ENCODE data around the gene ERCC6. TPM values are rescaled to one million over a fixed set of nuclear protein-coding genes. Genes with fewer than 3 reads are reported as not detected.

Gene ERCC6
- total RNA-seq (15.6 and 16.5 TPM in 2 replicates), polyA plus RNA-seq (6.9 and 7.3 TPM in 2 replicates)

DNA sequence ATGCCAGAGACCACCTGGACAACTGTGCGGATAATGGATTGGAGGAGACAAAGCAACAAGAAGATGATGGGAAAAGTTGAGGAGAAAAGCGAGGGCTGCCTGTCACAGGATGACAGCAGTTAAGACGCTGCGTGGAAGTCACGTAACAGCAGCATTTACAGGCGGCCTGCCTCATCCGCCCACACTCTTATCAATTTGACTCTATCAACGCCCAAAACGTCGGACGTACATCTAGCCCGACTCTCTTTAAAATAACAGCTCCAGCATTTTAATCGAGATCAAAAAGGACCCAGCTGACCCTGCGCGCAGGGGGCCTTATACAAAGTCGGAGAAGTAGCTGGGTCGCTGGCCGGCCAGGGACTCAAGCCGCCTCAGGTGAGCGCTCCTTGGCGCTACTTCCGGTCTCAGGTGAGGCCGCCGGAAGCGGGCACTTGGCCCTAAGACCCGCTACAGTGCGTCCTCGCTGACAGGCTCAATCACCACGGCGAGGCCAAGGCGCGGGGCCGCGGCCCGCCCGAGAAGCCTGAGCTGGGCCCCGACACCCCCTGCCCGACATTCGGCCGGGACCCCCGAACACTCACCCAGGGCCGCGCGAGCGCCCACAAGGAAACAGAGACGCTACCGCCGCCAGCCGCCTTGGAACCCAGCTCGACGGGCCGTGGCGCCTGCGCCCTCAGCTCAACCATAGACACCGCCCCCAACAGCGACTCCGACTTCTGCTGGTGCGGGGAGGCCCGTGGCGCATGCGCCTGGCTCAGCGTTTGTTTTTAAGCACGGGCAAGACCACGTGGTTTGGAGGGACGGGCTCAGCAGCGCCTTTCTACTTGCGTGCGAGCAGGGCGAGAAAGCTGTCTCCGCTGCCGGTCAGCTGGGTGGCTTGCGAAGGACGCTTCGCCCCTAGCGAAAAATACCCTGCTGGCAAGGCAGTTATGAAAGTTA, at the start of gene ERCC6:
Gene ERCC6 (minus strand): TSS at position 741 of the 939 bp plus-strand sequence.
- peaks cover 45% of the 10 kb centered on the region for H3K79me2 ChIP-seq
- peaks cover 16% of the 10 kb centered on the region for H3K4me1 ChIP-seq (ENCODE audit: insufficient read depth)
- H3K4me3 ChIP-seq = peak within 1 kb of the TSS; percentile 61
- peak; percentile 99 for DNase-seq (ENCODE audit: low spot score)
- H3K9me2 ChIP-seq (replicated peaks; ENCODE audit: insufficient read depth) = no peaks in the 10 kb centered on the region
- H2AFZ ChIP-seq = peak within 1 kb of the TSS; percentile 89
- peaks cover 5% of the 10 kb centered on the region for H3K27me3 ChIP-seq
- peak within 1 kb of the TSS; percentile 87 for H3K4me2 ChIP-seq
- H3K27ac ChIP-seq = peak within 1 kb of the TSS; percentile 89
- 2% methylated on average over 68 of the region's 75 CpGs for WGBS (ENCODE audit: low lambda C conversion rate, missing lambda C conversion rate)
- H4K20me1 ChIP-seq (ENCODE audit: insufficient read depth, poor library complexity, severe bottlenecking) = peaks cover 9% of the 10 kb centered on the region
- TF ChIP-seq EZH2 (IDR thresholded peaks at IDR 0.05; ENCODE audit: borderline replicate concordance) = no peak
- TF ChIP-seq EZH2phosphoT487 (IDR thresholded peaks at IDR 0.05; ENCODE audit: low read depth, severe bottlenecking, unreplicated experiment) = no peak
- no peaks in the 10 kb centered on the region for H3K9me3 ChIP-seq (ENCODE audit: low read depth)
- no peaks in the 10 kb centered on the region for H3K36me3 ChIP-seq (replicated peaks; ENCODE audit: insufficient read depth, low read depth)

DNA sequence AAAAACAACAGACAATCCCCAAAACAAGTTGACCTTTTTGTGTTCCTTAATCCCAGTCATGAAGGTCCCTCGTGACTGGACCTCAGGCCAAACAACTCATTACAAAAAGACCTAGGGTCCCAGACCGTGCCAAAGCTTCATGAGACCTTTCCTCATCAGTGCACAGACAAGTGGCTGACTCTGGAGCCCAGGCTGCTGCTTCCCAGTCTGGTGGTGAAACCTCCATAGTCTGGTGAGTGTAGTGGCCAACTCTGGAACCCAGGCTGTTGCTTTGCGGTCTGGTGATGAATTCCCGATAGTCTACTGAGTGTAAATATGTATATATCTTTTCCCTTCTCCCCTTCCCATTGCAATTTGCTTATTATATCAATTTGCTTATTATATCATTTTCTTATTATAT, 49.1 kb upstream of the ERCC6 start:
- Histone ChIP-seq H3K27me3 (no peaks in the 10 kb centered on the region), H2AFZ (no peak overlapping the region), H3K4me2 (no peak overlapping the region), H3K36me3 (replicated peaks; ENCODE audit: insufficient read depth, low read depth) (no peaks in the 10 kb centered on the region), H3K27ac (no peak overlapping the region), H3K79me2 (no peaks in the 10 kb centered on the region), H3K4me1 (ENCODE audit: insufficient read depth) (no peaks in the 10 kb centered on the region), H3K4me3 (no peak overlapping the region), H3K9me3 (ENCODE audit: low read depth) (no peaks in the 10 kb centered on the region), H4K20me1 (ENCODE audit: insufficient read depth, poor library complexity, severe bottlenecking) (no peaks in the 10 kb centered on the region), H3K9me2 (replicated peaks; ENCODE audit: insufficient read depth) (no peaks in the 10 kb centered on the region)
- DNase-seq (ENCODE audit: low spot score) = no peak
- WGBS (ENCODE audit: low lambda C conversion rate, missing lambda C conversion rate) = 84% methylated on average over 4 of the region's 4 CpGs
- TF ChIP-seq EZH2phosphoT487 (IDR thresholded peaks at IDR 0.05; ENCODE audit: low read depth, severe bottlenecking, unreplicated experiment) (no peak), EZH2 (IDR thresholded peaks at IDR 0.05; ENCODE audit: borderline replicate concordance) (no peak)
- TF ChIP-seq, protein P1, sequence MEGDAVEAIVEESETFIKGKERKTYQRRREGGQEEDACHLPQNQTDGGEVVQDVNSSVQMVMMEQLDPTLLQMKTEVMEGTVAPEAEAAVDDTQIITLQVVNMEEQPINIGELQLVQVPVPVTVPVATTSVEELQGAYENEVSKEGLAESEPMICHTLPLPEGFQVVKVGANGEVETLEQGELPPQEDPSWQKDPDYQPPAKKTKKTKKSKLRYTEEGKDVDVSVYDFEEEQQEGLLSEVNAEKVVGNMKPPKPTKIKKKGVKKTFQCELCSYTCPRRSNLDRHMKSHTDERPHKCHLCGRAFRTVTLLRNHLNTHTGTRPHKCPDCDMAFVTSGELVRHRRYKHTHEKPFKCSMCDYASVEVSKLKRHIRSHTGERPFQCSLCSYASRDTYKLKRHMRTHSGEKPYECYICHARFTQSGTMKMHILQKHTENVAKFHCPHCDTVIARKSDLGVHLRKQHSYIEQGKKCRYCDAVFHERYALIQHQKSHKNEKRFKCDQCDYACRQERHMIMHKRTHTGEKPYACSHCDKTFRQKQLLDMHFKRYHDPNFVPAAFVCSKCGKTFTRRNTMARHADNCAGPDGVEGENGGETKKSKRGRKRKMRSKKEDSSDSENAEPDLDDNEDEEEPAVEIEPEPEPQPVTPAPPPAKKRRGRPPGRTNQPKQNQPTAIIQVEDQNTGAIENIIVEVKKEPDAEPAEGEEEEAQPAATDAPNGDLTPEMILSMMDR (IDR thresholded peaks at IDR 0.05; ENCODE audit: poor library complexity) = no peak

DNA sequence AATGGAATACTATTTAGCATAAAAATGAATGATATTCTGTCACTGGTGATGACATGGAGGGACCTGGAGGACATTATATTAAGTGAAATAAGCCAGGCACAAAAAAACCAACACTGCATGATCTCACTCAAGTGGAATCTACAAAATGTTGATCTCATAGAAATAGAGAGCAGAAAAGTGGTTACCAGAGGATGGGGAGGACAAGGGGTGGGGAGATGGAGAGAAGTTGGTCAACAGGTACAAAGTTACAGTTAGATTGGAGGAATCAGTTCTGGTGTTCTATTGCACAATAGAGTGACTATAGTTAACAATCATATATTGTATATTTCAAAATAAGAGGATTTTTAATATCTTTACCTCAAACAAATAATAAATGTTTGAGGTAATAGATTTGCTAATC, 46.5 kb upstream of the ERCC6 start:
- H3K4me2 ChIP-seq = no peak overlapping the region

More for the DNA sequence above, 46.5 kb upstream of the ERCC6 start:
- H3K9me3 ChIP-seq (ENCODE audit: low read depth) = no peaks in the 10 kb centered on the region
- H3K27me3 ChIP-seq = no peaks in the 10 kb centered on the region
- no peak for TF ChIP-seq EZH2phosphoT487 (IDR thresholded peaks at IDR 0.05; ENCODE audit: low read depth, severe bottlenecking, unreplicated experiment)
- TF ChIP-seq, protein P1 (IDR thresholded peaks at IDR 0.05; ENCODE audit: poor library complexity) = no peak
- TF ChIP-seq EZH2 (IDR thresholded peaks at IDR 0.05; ENCODE audit: borderline replicate concordance) = no peak
- H3K4me1 ChIP-seq (ENCODE audit: insufficient read depth) = no peaks in the 10 kb centered on the region
- no peaks in the 10 kb centered on the region for H4K20me1 ChIP-seq (ENCODE audit: insufficient read depth, poor library complexity, severe bottlenecking)
- no peaks in the 10 kb centered on the region for H3K36me3 ChIP-seq (replicated peaks; ENCODE audit: insufficient read depth, low read depth)
- no peaks in the 10 kb centered on the region for H3K79me2 ChIP-seq
- H3K27ac ChIP-seq = no peak overlapping the region
- DNase-seq (ENCODE audit: low spot score) = no peak
- no peaks in the 10 kb centered on the region for H3K9me2 ChIP-seq (replicated peaks; ENCODE audit: insufficient read depth)
- H2AFZ ChIP-seq = no peak overlapping the region
- H3K4me3 ChIP-seq = no peak overlapping the region
